A673 (cell line): ENCODE measurements around the gene KLHL14.

Source experiments
- CTCF ChIP-seq: fragments of 300-800, 200-600 bp; sonication (generic); conservative IDR thresholded peaks from 2 replicates; pipeline ENCODE4 v1.5.1; 2017; ENCODE audit warnings: low read depth, mild to moderate bottlenecking, antibody characterized with exemption, low read length, moderate library complexity, mixed read lengths
- EZH2 ChIP-seq: fragments of 200-600 bp; sonication (generic); IDR thresholded peaks from 2 replicates; pipeline ENCODE4 v1.6.1; 2017; ENCODE audit warnings: borderline replicate concordance, low read depth, mild to moderate bottlenecking, mixed read lengths, antibody characterized with exemption, low read length; ENCODE audit not compliant: poor library complexity, severe bottlenecking

GRCh38 chr18:32701313-32701712 lies 71.5 kb downstream of the KLHL14 start:
- no peak for TF ChIP-seq CTCF
- TF ChIP-seq EZH2 = no peak
